Measurements from ENCODE around the gene RTN4RL1.

- TF ChIP-seq POLR2A (IDR thresholded peaks at IDR 0.05), result no peak
- TF ChIP-seq, protein P1, sequence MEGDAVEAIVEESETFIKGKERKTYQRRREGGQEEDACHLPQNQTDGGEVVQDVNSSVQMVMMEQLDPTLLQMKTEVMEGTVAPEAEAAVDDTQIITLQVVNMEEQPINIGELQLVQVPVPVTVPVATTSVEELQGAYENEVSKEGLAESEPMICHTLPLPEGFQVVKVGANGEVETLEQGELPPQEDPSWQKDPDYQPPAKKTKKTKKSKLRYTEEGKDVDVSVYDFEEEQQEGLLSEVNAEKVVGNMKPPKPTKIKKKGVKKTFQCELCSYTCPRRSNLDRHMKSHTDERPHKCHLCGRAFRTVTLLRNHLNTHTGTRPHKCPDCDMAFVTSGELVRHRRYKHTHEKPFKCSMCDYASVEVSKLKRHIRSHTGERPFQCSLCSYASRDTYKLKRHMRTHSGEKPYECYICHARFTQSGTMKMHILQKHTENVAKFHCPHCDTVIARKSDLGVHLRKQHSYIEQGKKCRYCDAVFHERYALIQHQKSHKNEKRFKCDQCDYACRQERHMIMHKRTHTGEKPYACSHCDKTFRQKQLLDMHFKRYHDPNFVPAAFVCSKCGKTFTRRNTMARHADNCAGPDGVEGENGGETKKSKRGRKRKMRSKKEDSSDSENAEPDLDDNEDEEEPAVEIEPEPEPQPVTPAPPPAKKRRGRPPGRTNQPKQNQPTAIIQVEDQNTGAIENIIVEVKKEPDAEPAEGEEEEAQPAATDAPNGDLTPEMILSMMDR (IDR thresholded peaks at IDR 0.05), result no peak
These were observed 87.7 kb downstream of the RTN4RL1 start for GRCh38 chr17:1937461-1937860.
